HG03342 (cell line): ENCODE measurements around the gene PTPN1.

Experiments used
- ATAC-seq: cut with Tn5 transposase; IDR thresholded peaks from one replicate; pipeline ENCODE4 v1.9.1; 2021; ENCODE audit warnings: mild to moderate bottlenecking, moderate library complexity; ENCODE audit not compliant: unreplicated experiment

The PTPN1 gene

GRCh38 chr20:50510706-50511542 lies 741 bp downstream of the PTPN1 start:
- ATAC-seq = no peak

DNA sequence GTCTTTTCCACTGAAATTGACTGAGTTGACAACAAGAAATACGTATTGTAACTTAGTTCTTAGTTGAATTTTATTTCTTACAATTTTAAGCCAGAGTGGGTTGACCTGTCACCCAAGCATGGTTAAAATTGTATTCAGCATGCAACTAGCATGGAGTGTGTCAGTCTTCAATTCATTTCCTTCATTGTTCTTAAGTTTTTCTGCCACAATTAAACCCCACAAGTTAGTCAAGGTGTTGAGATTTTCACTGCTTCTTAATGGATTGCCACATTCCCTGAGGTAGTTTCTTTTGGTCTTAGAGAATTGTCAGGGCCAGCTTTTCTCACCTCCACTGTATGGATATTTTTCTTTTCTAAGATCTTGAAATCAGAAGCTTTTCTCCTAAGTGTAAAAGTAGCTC lies 2.1 kb downstream of the PTPN1 start:
- no peak for ATAC-seq

DNA sequence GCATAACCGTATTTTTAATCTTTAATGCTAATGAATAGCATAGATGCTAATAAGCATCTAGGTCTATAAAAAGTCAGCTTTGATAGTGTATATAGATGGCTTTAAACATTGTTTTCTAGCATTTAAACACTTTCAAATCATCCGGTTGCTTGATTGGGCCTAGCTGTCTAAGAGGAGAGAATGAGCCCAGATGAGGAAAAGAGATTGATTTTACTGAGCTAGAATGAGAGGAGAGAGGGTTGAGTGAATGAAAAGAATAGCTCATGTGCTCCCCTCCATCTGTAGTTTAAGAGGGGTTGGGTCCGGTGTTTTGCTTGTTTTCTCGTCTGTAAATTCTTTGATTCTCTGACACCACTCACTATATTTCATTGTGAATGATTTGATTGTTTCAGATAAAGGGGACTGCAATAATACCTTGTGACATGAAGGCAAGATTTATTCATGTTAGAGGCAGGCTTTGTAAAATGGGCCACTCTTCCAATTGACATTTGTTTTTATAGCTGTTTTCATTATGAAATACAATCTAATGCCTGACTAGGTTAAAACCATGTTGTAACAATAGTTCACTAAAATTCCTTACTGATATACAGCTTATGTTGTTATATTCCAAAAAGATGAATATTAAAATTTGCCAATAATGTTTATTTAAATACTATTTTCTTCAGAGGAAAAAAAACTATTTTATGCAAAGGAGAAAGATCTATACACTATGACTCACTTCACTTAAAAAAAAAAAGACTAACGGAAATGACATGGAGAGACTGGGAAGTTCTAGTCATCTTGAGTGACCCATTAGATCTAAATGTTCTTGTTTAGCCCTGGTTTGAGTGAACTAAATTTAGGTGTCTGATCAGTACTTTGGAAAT lies 3.2 kb downstream of the PTPN1 start:
- no peak for ATAC-seq

DNA sequence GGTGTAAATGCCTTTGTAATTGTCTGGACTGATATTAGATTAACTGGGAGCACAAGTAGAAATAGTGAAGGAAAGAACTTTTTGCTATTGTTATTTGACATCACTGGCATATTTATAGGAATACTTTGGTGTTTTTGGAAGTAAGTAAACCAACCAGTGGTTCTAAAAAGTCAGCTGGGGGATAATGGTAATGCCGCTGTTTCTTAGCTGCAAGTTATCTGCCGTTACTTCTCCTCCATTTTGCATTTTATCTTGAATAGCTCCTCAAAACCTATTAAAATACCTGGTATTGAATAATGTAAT lies 3.8 kb downstream of the PTPN1 start:
- no peak for ATAC-seq

DNA sequence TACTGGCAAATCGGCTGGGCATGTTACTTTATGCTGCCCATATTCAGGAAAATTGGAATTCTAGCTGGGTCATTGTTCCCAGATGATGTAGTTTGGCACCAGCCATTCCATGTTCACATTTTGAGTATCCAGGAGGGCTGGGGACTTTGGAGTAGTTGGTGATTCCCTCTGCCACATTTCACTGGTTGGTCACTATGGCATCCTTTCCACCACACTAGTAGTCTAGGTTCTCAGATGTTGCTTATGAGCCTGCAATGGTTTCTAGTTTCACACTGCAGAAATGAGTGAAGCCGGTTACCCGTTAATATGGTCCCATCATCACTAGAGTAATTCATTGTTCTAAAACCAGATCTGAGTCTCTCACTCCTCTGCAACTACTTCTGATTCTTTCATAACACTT lies 4.6 kb downstream of the PTPN1 start:
- no peak for ATAC-seq

DNA sequence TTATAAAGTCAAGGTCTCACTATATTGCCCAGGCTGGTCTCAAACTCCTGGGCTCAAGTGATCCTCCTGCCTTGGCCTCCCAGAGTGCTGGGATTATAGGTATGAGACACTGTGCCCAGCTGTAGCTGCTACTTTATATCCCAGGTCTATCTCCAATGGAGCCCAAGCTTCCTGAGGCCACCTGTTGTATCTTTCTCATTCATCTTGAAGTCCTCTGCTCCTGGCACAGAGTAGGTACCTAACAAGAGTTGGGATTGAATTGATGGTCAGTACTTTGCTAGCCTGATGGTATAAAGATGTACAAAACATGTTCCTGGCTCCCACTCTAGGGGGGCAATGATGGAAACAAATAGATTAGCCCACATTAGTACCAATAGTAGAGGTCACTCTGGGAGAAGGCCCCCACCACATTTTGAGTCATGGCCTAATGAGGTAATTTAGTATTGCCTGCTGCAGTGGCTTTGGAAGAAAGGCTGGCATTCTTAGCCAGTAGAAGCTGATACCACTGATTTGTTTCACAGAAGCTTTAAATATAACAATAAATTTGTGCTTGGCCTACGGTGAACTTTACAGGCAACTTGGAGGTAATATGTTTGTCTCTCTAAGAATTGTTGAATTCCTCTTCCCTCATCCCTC lies 5.4 kb downstream of the PTPN1 start:
- no peak for ATAC-seq

DNA sequence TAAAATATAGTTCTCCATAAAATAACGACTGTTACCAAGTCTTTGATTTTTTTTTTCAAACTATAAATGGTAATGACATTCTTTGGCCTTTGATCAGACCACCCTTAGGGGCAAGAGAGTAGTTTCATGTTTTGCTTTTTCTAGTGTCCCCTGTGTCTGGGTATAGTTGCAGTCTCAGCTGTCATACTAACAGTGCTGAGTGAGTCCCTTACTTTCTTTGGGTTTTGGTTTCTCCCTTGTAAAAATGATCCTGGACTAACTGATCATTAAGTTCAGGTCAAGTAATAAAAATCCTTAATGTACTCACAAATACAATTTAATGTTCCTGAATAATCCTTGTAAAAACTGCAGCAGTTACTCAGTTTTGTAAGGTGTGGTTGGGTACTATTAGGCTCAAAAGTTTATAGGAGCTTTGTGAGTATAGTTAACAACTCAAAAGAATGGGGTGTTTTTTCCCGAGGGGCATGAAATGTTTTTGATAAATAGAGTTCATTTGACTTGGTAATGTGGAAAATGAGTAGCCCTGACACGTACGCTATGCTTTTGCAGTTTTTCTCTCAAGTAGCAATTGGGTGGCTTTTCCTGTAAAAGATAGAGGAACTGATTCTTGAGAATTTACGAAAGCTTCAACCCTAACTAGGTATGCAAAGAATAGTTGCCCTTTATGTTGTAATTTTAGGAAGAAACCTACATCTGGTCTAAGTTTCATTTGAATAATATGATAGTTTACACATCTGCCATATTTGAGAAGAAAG lies 6.2 kb downstream of the PTPN1 start:
- peak; percentile 37 for ATAC-seq

DNA sequence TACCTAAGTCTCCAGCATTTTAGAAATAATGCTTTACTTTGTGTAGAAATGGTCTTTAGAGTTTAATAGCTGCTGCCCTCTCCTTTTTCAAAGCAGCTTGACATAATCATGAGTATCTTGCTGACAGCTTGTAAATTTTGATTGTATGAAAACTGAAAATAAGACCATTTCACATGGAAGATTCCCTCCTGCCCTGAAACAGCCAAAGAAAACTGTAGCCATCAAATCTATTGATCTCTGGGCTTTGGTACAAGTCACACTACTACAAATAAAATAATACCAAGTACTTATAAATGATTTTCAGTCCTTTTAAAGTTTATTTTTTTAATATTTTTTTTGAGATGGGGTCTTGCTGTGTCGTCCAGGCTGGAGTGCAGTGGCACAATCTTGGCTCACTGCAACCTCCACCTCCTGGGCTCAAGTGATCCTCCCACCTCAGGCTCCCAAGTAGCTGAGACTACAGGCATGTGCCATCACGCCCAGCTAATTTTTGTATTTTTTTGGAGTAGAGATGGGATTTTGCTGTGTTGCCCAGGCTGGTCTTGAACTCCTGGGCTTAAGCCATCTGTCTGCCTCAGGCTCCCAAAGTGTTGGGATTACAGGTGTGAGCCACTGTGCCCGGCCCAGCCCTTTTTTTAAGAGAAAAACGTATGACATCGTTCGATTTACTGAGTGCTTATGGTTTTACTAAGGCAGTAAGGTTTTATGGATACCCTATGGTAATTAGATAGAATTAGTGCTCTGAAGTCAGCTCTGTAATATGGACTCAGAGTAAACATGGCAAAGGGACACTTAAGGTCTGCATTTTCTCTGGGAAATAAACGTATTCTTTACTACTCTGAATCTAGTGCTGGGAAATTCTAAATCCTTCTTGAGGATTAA lies 7.0 kb downstream of the PTPN1 start:
- ATAC-seq = no peak

- no peak for ATAC-seq
Observed at GRCh38 chr20:50517817-50518154, 7.6 kb downstream of the PTPN1 start.

DNA sequence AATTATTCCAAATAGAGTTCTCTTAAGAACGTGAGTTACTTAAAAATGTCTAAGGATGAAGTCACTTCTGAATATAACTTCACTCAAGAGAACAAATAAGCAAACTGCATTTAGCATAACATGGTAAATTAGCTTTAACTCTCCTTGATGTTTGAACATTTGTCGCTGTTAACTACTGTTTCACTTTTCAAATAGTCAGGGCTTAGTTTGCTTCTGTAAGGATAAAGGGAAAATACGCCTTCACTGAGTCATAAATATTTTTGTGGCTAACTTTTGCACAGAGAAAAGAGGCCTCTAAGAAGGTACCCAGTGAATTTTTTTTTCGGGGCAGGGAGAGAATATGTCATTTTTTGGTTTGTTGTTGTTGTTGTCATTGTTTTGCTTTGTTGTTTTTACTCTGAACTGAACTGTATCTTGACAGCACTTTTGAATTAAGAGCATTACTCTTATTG lies 8.1 kb downstream of the PTPN1 start:
- ATAC-seq = no peak

DNA sequence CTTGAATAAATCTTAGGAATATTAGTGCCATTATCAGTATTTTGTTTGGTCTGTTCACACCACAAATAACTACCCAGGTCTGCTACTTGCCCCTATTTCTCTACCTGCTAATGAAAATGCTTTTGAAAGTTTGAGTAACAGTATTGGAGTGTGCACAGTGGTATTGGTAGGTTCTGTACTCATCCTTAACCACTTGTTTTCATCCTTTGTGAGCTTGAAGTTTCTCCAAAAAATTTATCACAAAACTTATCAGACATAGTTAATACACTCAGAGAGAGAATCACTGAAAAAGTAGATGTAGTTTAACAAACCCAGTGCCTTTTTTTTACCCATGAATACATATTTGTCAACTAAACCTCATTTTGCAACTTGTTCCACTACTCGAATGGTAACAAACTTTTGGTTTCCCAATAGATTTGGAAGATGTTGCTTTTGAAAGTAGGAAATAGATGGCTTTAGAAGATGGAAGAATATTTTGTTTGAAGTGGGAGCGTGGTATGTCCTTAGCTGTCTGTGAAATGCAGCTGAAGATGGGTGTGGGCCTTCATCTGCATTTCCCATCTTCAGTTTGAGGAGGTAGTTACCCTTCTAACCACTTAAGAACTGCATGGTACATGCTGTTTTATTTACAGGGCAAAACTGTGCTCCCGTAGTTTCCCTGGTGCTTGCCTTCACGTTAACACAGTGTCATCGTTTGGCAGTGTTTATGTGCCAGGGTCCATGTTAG lies 9.0 kb downstream of the PTPN1 start:
- ATAC-seq = no peak

DNA sequence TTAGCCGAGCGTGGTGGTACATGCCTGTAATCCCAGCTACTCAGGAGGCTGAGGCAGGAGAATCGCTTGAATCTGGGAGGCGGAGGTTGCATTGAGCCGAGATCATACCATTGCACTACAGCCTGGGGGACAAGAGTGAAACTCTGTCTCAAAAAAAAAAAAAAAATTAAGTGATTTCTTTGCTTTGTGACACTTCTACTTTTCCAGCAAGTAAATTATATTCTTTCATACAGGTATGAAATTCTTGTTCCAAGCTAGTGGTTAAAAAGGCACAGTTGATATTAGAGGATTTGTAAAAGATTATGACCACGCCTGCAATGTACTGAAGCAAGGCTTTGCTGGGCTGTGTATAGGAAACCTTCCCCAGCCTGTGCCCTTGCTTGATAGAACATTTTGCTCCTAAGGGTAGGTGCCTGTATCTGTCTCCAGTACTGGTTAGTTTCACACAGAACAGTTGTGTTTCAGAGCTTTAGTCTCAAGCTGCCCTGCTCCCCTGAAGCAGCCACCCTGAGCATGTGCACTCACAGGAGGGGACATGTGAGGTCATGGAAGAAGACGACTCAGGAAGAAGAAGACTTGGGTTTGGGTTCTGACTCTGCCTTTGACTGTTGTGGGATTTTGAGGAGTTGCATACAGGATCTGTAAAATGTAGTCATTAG lies 10.2 kb downstream of the PTPN1 start:
- ATAC-seq = no peak

DNA sequence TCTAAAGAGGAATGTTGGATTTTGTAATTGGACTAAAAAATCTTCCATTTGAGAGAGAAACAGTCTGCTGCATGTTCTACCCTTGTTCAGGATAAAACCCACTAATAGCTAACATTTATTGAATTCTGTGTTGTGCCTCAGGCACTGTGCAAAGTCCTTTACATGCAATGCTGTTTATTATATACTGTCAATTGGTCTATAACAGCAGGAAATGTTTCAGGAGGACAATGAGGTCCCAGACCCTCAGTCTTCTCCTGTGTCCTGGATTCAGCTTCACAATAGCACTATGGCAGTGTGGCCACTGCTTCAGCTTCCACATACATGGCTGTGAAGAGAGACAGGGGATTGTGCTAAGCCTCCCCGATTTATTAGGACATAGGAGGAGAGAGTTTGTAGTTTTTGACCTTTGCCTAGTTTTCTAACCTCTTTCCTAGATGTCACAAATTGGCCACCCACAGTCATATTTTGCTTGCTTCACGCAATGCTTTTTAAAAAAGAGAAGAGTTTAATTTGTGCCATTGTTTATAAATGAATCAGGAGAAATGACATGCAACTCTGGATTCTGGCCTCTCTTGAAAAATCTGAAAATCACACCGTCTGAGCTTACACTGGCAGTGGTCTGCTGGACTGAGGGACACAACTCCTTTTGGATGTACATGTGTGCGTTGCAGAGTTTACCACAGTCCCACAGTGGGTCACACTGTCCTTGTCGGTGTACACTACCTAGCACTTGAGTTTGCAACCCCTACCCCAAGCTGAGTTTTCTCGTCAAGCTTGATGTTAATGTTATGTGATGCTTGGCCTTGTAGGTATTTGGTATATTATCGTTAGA lies 11.3 kb downstream of the PTPN1 start:
- no peak for ATAC-seq

DNA sequence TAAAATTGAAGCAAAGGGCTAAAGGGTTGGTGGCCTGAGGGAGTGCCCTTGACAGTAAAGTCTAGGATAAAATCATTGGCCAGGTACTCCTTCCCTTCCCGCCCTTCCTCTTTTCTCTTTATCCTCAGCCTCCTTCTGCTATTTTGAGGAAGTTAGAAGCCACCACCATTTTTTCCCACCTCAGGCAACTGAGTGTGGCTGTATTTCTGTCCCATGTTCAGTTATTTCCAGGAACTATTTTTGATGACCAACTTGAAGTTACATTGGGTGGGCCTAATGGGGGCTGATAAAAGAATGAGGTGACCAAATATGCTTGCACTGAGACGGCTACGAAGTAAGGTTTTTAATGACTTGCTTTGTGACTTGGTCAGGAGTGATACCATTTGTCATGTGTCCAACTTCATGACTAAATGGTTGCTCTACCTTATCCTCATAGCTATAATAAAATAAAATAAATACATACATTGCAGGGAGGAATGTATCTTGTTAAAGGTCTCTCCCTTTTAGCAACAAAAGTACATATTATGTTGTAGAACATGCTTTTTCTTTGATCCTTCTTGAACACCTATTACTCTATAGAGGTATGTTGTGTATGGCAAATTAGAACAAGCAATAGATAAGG lies 12.0 kb downstream of the PTPN1 start:
- no peak for ATAC-seq

DNA sequence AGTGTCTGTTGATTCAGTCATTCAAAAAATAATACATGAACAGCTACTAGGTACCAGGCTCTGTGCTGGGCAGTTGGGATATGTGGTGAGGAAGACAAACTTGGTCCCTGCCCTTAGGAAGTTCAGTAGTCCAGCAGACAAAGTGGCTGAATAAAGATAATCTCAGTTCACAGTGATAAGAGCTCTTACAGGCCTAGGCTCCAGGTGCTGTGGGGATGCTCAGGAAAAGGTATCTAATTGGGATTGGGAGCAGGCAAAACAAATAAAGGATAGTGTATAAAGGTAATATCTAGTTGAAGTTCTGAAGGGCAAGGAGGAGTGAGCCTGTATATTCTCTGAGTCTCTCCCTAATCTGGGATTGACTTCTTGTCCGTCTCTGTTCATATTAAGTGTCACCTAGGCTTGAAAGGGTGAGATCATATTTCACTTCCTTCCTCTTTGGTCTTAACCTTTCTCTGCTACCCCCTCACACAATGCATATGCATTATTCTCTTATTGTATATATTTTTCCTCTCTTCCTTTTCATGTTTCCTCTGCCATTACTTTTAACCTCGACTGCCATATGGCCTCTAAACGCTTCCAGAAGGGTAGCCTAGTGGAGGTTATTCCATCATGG lies 13.5 kb downstream of the PTPN1 start:
- no peak for ATAC-seq

DNA sequence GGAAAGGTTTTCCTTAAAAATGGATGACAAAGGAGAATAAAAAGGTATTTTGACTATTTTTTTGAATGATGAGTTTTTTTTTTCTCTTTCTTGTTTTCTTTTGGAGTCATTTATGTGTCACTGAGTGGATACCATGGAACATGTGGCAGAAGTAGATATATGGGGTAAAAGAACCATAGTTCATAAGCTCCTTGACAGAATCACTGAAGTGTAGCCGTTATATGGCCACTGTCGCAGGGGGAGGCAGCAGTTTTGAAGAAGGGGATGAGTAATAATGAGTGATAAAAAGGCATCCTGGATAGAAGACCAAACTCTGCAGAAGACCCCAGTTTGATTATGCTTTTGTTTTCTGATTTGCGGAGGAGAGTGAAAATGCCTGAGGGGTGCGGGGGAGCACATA lies 15.5 kb downstream of the PTPN1 start:
- no peak for ATAC-seq

DNA sequence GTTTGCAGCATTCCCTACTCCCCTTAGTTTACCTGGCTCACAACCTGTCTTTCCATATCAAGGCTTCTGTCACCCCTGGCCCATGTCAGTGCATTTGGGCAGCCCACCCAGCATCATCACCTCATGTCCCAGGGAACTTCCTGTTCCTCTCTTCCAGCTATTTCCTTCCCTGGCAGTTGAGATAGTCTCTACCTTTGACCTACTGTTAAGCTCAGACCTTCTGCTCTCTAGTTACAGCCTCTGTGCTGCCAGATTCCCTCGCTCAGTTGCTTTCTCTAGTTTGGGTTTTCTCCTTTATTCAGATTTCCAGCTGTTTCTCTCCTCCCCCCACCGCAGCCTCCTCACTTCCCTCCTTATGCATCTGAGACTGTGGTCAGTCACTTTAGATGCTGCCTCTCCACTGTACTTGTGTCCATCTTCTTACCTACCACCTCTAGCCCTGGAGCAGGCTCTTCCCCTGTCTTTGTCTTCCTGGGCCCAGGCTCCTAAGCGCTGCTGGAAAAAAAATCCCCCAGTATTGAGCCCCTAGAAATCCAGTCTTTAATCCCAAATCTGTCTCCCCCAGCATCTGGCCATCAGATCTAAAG lies 16.3 kb downstream of the PTPN1 start:
- ATAC-seq = no peak
